ENCODE measurements around the gene DCLK1.

The DCLK1 gene

GRCh38 chr13:36126491-36126890 lies 4.7 kb downstream of the DCLK1 start:
- no peak for DNase-seq (ENCODE audit: extremely low read depth, low read depth)
- no peak overlapping the region for H3K4me3 ChIP-seq (replicated peaks; ENCODE audit: low read depth, low read length)
- TF ChIP-seq CTCF (IDR thresholded peaks at IDR 0.05; ENCODE audit: low read depth, low read length, missing control alignments): no peak

GRCh38 chr13:36125841-36126240 lies 5.3 kb downstream of the DCLK1 start:
- no peak overlapping the region for H3K4me3 ChIP-seq (replicated peaks; ENCODE audit: low read depth, low read length)
- DNase-seq (ENCODE audit: extremely low read depth, low read depth): no peak
- no peak for TF ChIP-seq CTCF (IDR thresholded peaks at IDR 0.05; ENCODE audit: low read depth, low read length, missing control alignments)

GRCh38 chr13:36124236-36124822 lies 6.9 kb downstream of the DCLK1 start:
- H3K4me3 ChIP-seq (replicated peaks; ENCODE audit: low read depth, low read length): no peak overlapping the region
- TF ChIP-seq CTCF (IDR thresholded peaks at IDR 0.05; ENCODE audit: low read depth, low read length, missing control alignments): no peak
- no peak for DNase-seq (ENCODE audit: extremely low read depth, low read depth)

- no peak for DNase-seq (ENCODE audit: extremely low read depth, low read depth)
Measured at GRCh38 chr13:36115306-36115705, 15.9 kb downstream of the DCLK1 start.

GRCh38 chr13:36114233-36114632 lies 16.9 kb downstream of the DCLK1 start:
- H3K4me3 ChIP-seq (replicated peaks; ENCODE audit: low read depth, low read length): no peak overlapping the region
- DNase-seq (ENCODE audit: extremely low read depth, low read depth): no peak
- TF ChIP-seq CTCF (IDR thresholded peaks at IDR 0.05; ENCODE audit: low read depth, low read length, missing control alignments): no peak

More at GRCh38 chr13:36115306-36115705, 15.9 kb downstream of the DCLK1 start:
- no peak overlapping the region for H3K4me3 ChIP-seq (replicated peaks; ENCODE audit: low read depth, low read length)
- no peak for TF ChIP-seq CTCF (IDR thresholded peaks at IDR 0.05; ENCODE audit: low read depth, low read length, missing control alignments)

- no peak for TF ChIP-seq CTCF (IDR thresholded peaks at IDR 0.05; ENCODE audit: low read depth, low read length, missing control alignments)
- no peak overlapping the region for H3K4me3 ChIP-seq (replicated peaks; ENCODE audit: low read depth, low read length)
- DNase-seq (ENCODE audit: extremely low read depth, low read depth): no peak
Measured at GRCh38 chr13:36108954-36109353, 22.2 kb downstream of the DCLK1 start.

- no peak for DNase-seq (ENCODE audit: extremely low read depth, low read depth)
- TF ChIP-seq CTCF (IDR thresholded peaks at IDR 0.05; ENCODE audit: low read depth, low read length, missing control alignments): no peak
- no peak overlapping the region for H3K4me3 ChIP-seq (replicated peaks; ENCODE audit: low read depth, low read length)
Measured at GRCh38 chr13:36108342-36108741, 22.8 kb downstream of the DCLK1 start.

Data from HFF-Myc (cell line).